Cardiac fibroblast (primary cell): ENCODE measurements around the gene TSEN2.

Experiments used
- DNase-seq, 2 donors: peaks; one replicate each; pipeline versions ENCODE4 v3.0.0 to v3.0.0-alpha.2; 2010; ENCODE audit warnings: low read depth in 2 of 2
- H3K4me3 ChIP-seq, 2 donors: replicated peaks in 1 of 2; 1 replicate in 1 of 2; 2 replicates in 1 of 2; pipeline ENCODE4 v1.5.1; 2011; ENCODE audit warnings: low read depth in 2 of 2, low read length in 2 of 2, mild to moderate bottlenecking in 2 of 2, moderate library complexity in 1 of 2
- TF ChIP-seq, protein P1 (sequence below): IDR thresholded peaks from one replicate; pipeline ENCODE4 v1.5.1; 2011; ENCODE audit warnings: low read depth, mild to moderate bottlenecking, low read length, inconsistent platforms

The TSEN2 gene

DNA sequence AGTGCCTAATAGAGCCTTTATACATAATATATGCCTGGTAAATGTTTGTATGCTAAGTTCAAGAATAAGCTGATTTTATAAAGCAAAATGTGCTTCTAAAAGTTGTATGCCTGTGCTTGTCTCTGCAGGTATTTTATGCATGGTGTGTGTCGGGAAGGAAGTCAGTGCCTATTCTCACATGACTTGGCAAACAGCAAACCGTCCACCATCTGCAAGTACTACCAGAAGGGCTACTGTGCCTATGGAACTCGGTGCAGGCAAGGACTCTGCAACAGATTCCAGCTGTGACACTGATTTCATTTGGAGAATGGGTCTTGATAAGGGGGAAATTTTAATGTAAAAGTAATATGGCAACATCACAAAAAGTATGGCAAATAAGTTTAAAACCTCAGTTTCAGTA, 84.5 kb downstream of the TSEN2 start:
- TF ChIP-seq, protein P1, sequence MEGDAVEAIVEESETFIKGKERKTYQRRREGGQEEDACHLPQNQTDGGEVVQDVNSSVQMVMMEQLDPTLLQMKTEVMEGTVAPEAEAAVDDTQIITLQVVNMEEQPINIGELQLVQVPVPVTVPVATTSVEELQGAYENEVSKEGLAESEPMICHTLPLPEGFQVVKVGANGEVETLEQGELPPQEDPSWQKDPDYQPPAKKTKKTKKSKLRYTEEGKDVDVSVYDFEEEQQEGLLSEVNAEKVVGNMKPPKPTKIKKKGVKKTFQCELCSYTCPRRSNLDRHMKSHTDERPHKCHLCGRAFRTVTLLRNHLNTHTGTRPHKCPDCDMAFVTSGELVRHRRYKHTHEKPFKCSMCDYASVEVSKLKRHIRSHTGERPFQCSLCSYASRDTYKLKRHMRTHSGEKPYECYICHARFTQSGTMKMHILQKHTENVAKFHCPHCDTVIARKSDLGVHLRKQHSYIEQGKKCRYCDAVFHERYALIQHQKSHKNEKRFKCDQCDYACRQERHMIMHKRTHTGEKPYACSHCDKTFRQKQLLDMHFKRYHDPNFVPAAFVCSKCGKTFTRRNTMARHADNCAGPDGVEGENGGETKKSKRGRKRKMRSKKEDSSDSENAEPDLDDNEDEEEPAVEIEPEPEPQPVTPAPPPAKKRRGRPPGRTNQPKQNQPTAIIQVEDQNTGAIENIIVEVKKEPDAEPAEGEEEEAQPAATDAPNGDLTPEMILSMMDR, result no peak
- H3K4me3 ChIP-seq, result no peak overlapping the region
- DNase-seq, result no peak

DNA sequence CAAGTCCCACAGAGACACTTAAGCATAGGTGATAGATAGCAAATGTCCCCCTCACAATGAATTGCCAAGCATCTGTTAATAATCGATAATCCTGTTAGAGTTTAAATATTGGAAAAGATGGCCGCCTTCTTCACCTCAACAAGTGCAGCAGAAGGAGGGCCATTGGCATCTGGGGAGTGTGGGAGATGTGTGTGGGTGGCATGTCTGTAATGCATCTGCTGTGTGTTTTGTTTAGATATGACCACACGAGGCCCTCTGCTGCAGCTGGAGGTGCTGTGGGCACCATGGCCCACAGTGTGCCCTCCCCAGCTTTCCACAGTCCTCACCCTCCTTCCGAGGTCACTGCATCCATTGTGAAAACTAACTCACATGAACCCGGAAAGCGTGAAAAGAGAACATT, 85.6 kb downstream of the TSEN2 start:
- H3K4me3 ChIP-seq, result no peak overlapping the region
- TF ChIP-seq, protein P1, result no peak
- no peak for DNase-seq

DNA sequence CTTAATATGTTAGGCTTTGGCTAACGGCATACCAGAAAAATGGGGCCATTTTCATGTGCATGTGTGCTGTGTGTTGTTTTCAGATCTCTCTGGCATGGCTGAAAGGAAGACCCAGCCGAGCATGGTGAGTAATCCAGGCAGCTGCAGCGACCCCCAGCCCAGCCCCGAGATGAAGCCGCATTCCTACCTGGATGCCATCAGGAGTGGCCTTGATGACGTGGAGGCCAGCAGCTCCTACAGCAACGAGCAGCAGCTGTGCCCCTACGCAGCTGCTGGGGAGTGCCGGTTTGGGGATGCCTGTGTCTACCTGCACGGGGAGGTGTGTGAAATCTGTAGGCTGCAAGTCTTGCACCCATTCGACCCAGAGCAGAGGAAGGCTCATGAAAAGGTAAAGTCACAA, 87.7 kb downstream of the TSEN2 start:
- no peak overlapping the region for H3K4me3 ChIP-seq
- DNase-seq, result no peak
- TF ChIP-seq, protein P1, result no peak

DNA sequence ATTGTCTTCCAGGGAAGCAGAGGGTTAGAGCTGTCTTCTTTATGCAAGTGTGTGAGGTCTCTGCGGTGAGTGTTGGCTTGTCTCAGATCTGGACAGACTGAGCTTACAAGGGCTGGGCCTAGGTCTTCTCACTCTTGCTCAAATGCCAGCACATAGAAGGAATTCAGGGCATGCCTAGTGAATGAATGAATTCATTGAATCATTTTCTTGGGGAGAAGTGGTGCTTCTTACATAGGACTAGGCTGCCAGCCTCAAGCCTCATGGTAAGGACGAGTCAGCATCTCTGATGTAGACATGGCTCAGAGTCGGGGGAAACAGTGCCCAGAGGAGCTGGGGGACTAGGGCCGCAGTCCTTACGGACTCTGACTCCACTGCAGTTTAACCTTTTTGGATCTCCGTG, 89.9 kb downstream of the TSEN2 start:
- peak in 1 of 2 donors; percentile 29 for DNase-seq
- H3K4me3 ChIP-seq, result no peak overlapping the region
- TF ChIP-seq, protein P1, result no peak

DNA sequence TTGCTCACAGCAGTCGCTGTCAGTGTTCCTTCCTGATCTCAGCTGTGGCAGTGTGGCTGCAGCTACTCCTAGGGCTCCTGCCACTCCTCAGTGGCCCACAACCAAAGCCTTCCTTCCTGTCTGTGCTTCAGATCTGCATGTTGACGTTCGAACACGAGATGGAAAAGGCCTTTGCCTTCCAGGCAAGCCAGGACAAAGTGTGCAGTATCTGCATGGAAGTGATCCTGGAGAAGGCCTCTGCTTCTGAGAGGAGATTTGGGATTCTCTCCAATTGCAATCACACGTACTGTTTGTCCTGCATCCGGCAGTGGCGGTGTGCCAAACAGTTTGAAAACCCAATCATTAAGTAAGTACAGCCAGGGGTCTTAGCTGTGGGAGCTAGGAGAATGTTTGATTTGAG, 90.4 kb downstream of the TSEN2 start:
- DNase-seq, result peak in 1 of 2 donors; percentile 50
- H3K4me3 ChIP-seq, result no peak overlapping the region
- TF ChIP-seq, protein P1, result no peak

DNA sequence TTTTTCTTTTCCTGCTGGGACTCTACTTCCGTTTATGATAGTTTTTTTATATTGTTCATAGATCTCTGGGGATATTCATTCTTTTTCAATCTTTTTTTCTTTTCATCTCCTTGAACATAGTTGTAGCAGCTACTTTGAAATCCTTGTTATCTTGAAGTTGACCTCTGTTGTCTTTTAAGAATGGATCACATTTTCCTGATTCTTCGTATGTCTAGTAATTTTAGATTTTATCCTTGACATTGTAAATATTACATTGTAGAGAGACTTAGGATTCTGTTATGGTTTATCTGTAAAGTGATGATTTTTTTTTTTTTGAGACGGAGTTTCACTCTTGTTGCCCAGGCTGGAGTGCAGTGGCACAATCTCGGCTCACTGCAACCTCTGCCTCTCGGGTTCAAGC, 93.1 kb downstream of the TSEN2 start:
- H3K4me3 ChIP-seq, result no peak overlapping the region
- TF ChIP-seq, protein P1, result no peak
- DNase-seq, result no peak

DNA sequence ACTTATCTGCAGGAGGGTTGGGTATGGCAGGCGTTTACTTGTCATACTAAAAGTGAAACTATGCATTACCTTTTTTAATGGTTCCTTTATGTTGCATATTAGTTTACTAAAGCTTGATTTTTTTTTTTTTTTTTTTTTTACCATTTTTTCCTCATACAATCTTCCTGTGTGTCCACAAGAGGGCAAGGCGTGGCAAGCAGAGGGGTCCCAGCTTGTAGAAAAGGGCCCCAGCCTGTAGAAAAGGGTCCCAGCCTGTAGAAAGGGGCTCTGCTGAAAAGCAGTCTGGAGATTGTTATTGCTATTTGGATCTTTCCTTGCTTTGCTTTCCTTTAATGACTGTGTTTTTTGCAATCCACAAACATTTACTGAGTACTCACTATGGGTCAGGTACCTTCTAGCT, 94.5 kb downstream of the TSEN2 start:
- DNase-seq, result no peak
- TF ChIP-seq, protein P1, result peak; percentile 25
- no peak overlapping the region for H3K4me3 ChIP-seq
